Amniotic epithelial cell (primary cell): ENCODE measurements around the gene LHFPL6.

Experiments used
- DNase-seq: peaks from one replicate; pipeline ENCODE4 v3.0.0-alpha.2; 2010; ENCODE audit warnings: low read depth

Gene LHFPL6

DNA sequence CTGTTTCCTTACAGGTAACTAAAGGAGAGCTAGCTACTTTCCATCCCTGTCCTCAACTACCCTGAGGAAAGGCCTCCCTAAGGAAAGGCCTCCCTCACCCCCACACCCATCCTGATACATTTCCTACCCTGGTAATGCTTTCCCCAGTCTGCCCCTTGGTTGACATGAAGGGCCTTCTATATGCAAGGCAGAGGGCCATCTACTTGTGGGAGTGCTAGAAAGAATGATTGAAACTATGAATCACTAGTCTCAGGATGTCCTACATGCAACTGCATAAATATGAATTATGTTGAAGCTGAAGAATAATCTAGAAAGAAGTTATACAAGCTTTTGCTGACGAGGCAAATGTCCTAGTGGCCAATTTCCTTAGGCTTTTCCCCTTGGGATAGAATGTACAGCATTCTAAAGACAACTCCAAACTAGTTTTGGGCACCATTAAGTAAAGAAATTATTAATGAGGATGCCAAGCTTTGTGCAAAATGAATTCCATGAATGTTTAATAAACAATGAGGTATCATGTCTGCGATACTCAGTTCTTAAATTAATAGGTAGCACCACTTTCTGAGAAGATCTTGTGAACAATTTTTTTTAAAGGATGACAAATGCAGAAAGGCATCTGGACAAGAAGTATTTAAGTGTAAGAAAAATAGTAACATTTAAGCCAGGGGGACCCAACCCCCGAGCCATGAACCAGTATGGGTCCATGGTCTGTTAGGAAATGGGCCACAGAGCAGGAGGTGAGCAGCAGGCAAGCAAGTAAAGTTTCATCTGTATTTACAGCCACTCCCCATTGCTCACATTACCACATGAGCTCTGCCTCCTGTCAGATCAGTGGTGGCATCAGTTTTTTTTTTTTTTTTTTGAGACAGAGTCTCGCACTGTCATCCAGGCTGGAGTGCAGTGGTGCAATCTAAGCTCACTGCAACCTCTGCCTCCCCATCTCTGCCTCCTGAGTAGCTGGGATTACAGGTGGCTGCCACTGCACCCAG is 223.0 kb downstream of the LHFPL6 start:
- DNase-seq, result peak; percentile 10

- DNase-seq, result no peak
These were observed 223.9 kb downstream of the LHFPL6 start for GRCh38 chr13:39379118-39379517.

GRCh38 chr13:39378306-39378705 is 224.7 kb downstream of the LHFPL6 start:
- DNase-seq, result no peak

GRCh38 chr13:39377699-39378098 is 225.3 kb downstream of the LHFPL6 start:
- DNase-seq, result no peak

DNA sequence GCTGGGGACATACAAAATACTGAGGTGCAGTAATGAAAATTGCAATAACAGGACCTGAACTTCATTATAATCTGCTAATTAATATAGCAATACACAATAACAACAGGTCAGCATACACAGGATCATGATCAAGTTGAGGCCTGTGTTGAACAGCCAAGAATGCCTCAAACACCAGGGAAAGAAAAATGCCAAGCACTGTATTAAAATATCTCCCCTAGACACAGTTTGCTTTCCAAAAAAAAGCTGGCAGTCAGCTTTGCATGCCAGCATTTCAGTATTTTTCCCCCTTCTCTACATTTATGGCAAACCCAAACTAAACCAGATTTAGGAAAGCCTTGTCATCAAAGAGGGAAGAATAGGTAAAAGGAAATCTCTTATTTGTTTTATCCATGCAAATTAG is 226.9 kb downstream of the LHFPL6 start:
- DNase-seq, result no peak

DNA sequence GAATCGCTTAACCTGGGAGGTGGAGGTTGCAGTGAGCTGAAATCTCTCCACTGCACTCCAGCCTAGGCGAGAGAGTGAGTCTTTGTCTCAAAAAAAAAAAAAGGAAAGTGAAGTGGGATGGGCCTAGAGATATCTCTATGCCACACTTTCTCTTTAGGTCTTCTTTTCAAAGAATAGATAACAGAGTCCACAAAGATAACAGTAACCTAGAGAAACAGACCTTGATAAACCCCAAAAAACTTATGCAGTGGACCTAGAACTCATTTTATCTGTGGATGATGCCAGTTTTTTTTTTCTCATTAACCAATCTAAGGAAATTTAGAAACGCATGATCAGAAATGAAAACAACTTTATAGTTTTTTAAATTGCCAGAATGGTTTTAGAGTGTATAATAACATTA is 227.4 kb downstream of the LHFPL6 start:
- DNase-seq, result no peak

DNA sequence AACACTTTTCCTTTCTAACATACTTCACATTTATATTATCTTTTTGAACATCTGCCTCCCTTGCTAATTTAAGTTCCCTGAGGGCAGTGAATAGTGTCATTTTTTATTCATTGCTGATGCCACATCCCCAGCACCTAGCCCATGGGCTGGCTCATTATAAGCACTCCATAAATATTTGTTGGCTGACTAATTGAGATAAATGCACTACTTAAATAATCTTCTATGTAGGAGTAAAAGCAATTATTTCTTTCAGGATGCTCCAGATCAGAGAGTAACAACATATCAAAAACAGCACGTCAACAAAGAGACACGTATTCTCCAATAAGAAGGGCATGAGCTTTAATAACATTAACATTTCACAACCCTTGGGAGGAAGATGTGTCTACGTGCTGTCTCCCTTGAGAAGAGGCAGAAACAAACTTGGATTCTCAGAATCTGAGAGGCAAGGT is 228.2 kb downstream of the LHFPL6 start:
- DNase-seq, result peak; percentile 41

DNA sequence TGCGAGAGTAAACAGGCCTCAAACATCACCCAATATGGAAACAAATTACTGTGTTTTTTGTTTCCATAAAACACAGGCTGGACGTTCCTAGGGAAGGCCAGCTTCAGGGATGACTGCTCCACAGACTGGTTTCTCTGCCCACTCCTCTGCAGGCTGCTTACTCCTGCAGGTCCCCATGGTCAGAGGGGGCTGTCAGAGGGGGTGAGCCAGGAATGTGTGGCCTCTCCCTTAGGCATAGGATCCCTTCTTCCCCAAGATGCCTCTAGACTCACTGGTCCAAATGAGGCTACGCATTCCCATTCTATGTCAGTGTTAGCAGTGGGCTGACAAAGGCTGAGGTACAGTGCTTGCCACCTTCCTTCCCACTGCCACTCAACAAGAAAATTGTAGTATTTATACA is 229.8 kb downstream of the LHFPL6 start:
- no peak for DNase-seq

DNA sequence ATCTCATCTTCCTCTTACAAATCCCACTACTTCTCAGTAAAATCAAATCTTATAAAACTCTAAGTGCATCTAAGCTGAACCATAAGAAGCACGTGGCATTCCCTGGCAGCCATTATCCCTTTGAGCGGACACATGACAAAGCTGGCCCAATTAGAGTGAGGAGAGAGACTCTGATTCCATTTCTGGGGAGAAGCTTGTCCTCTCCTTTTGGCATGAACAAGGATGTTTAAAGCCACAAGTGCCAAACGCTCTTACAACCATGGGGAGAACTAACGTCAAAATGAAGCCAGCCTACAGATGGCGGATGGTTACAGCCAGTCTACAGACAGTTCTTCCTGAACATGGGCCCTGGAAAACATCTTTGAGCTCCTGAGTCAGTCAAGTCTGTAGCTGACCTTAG is 231.3 kb downstream of the LHFPL6 start:
- DNase-seq, result no peak

DNA sequence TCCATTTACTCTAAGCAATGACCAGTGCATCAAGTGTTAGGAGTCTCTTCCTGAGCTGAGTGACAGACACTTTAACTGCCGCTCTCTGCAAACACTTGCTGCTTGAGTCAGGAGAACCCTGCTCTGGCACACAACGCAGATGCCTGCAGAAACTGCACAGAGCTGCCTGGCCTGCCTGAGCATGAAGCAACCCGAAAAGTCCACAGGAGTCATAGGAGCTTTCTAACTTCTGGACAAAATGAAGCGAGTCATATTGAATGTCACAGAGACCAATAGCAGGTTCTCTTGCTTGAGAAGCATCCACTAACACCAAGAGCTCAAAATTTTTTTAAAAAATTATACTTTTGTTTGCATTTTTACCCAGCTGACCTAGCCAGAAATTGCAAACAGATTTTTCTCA is 232.4 kb downstream of the LHFPL6 start:
- peak; percentile 21 for DNase-seq

DNA sequence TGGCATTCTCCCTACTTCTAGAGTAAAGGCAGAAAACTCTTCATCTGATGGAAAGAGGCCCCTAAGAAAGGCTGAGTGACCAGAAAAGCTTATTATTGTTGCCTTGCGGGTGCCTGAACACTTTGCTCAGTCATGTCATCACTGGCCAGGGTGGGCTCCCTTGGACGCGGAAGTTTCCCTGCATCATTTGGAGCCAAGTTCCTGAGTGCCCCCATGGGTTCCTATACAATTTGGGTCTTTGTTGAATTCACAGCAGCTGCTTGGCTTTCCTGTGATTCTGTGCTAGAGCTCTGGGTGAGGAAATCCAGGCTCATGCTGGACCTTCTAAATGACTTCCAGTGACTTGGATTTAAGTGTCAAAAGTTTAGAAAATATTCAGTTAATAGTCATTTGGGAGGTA is 232.9 kb downstream of the LHFPL6 start:
- no peak for DNase-seq

GRCh38 chr13:39369161-39369890 is 233.7 kb downstream of the LHFPL6 start:
- no peak for DNase-seq

DNA sequence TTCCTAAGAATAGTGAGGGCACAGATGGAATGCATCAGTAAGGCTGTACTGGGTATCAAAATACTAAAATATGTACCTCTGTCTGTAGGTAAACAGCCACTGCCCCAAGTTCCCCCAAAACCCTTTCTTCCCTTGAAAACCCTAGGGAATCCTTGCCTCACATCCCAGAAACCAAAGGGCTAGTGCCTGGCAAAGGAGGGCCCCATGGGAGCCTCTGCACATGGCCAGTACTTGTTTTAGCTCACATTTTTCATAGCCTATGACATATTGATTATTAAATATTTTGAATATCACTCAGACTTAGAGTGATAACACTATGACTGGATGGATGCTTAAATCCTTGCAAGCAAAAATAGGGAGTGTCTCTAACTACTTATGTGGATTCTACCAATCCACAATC is 237.1 kb downstream of the LHFPL6 start:
- DNase-seq, result no peak

- DNase-seq, result peak; percentile 22
These were observed 238.0 kb downstream of the LHFPL6 start for GRCh38 chr13:39364947-39365468.

DNA sequence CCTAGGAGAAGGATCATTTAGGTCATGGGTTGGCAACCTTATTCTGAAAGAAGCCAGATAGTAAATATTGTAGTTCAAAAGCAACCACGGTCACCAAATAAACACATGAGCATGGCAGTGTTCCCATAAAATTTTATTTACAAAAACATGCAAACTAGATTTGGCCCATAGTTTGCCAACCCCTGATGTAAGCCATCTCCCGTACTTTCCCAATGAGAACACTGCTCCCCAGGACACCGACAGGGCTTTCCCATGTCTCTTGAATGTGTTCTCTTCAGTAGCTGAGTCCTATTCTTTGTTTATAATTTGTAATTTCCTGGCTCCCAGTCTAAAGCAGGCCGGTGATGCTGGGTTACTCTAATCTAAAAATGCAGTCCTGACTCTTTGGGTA is 239.6 kb downstream of the LHFPL6 start:
- no peak for DNase-seq

DNA sequence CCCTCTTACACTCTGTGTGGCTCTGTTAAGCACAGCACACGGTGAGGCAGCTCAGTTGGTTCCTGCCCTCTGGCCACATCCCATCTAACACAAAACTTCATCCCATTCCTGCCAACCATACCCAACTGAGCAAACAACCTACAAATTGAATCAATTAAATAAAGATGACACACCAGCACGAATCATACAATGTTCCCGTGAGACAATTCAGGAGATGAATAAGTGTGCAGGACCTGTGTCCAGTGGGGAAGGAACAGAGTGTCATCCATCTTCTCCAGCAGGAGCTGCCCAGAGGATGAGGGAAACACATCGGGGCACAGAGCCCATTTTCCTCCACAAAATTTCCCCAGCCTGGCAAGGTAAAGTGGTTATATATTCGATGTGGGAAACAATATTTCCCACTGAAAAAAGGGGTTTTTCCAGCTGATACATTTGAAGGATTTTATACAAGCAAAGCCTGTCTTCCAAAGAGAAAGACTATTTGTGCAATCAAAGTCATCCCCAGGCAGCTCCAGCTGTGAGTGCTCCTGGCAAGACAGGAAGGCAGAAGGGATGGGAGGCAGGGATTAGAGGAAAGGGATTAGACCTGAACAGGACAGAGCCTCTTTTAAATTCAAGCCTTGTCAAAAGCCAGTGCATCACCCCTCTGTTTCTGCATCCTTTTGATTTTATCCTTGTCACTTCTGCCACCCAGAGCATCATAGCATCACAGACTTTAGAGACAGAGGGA is 240.2 kb downstream of the LHFPL6 start:
- no peak for DNase-seq

- DNase-seq, result peak; percentile 83
These were observed 249.0 kb downstream of the LHFPL6 start for GRCh38 chr13:39353988-39354387.

DNA sequence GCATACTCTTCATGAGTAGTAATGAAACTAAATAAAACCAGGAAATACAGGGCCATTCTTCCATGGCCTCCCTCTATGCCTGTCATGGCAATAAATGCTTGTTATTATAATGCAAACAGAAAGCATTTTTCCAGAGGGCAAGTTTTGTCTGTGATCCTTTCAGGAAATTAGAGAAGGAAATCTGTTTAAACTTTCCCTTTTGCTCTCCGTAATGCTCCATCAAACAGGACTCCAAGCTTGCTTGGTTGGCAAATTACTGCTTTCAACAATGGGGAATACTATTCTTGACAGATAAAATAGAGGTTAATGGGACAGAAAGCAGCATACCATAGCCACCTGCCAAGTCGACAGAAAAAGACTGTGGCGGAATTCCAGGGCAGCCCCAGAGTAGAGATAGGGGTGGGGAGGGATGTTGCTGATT is 252.5 kb downstream of the LHFPL6 start:
- DNase-seq, result no peak

GRCh38 chr13:39349391-39349960 is 253.5 kb downstream of the LHFPL6 start:
- no peak for DNase-seq

- DNase-seq, result no peak
These were observed 254.8 kb downstream of the LHFPL6 start for GRCh38 chr13:39347926-39348901.

DNA sequence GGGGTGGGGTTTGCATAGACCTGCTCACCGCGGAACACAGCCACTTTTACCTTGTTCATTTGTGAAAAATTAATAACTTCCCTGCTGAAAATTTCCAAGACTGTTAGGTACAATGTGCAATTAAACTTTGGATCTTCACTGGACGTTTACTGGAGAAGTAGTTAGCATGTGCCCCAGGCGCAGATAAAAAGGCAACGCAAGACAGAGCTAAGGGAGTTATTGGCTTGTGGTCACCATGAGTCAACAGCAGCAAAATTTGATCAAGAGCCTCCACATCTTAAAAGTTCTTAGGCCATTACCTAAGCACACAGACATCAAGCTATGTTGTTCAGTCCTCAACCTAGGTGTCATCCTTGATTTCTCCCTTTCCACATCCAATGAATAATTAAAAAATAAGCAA is 257.0 kb downstream of the LHFPL6 start:
- DNase-seq, result no peak
